K562 (cell line): Measurements from ENCODE around the gene BNIPL. TPM values are rescaled to one million over a fixed set of nuclear protein-coding genes. Genes with fewer than 3 reads are reported as not detected.

Source experiments
- ARID4B ChIP-seq: sonication (generic); formaldehyde crosslinking; IDR thresholded peaks from 2 replicates; pipeline ENCODE4 v1.8.0; 2022; ENCODE audit warnings: mild to moderate bottlenecking, missing genetic modification reagents
- CBFA2T2 ChIP-seq: fragments of 450-650 bp; conservative IDR thresholded peaks from 2 replicates; pipeline ENCODE4 v1.6.1; 2017; ENCODE audit warnings: mild to moderate bottlenecking
- CHD4 ChIP-seq: fragments of 200-600 bp; sonication (generic); IDR thresholded peaks from 3 replicates; pipeline ENCODE4 v1.6.1; 2012; ENCODE audit warnings: low read depth, mild to moderate bottlenecking, mixed read lengths, low read length, inconsistent platforms; ENCODE audit not compliant: insufficient read depth, insufficient replicate concordance, poor library complexity, severe bottlenecking
- CTCF ChIP-seq, 3 experiments: IDR thresholded peaks in 2 of 3; conservative IDR thresholded peaks in 1 of 3; 2 replicates each; pipeline ENCODE4 v1.5.1; 2011 to 2012; ENCODE audit warnings: low read length in 3 of 3, mild to moderate bottlenecking in 3 of 3, control low read depth in 2 of 3, improper control_type of control experiment in 1 of 3, inconsistent platforms in 1 of 3, low read depth in 1 of 3, mixed read lengths in 1 of 3, moderate library complexity in 1 of 3; ENCODE audit not compliant: insufficient read depth in 2 of 3
- DLX4 ChIP-seq: fragments of 250-450 bp; sonication (Bioruptor Pico); IDR thresholded peaks from 2 replicates; pipeline ENCODE4 v1.6.1; 2021; ENCODE audit warnings: mild to moderate bottlenecking
- KLF6 ChIP-seq: fragments of 250-450 bp; sonication (Bioruptor Pico); IDR thresholded peaks from 2 replicates; pipeline ENCODE4 v1.4.0; 2020; ENCODE audit warnings: mild to moderate bottlenecking, moderate library complexity, borderline replicate concordance
- NFRKB ChIP-seq: fragments of 450-650 bp; IDR thresholded peaks from 2 replicates; pipeline ENCODE4 v1.6.1; 2016; ENCODE audit warnings: low read depth
- PKNOX1 ChIP-seq: fragments of 450-650 bp; IDR thresholded peaks from 2 replicates; pipeline ENCODE4 v1.6.1; 2016
- SIN3B ChIP-seq: fragments of 450-650 bp; IDR thresholded peaks from 2 replicates; pipeline ENCODE4 v1.6.1; 2017; ENCODE audit warnings: low read depth, mild to moderate bottlenecking, moderate library complexity
- THAP7 ChIP-seq: fragments of 250-450 bp; sonication (Bioruptor Pico); IDR thresholded peaks from 2 replicates; pipeline ENCODE4 v1.5.0; 2021
- TSHZ1 ChIP-seq: fragments of 250-450 bp; sonication (Bioruptor Pico); IDR thresholded peaks from 2 replicates; pipeline ENCODE4 v1.4.0; 2020; ENCODE audit warnings: mild to moderate bottlenecking, moderate library complexity
- ZC3H8 ChIP-seq: fragments of 450-650 bp; IDR thresholded peaks from 2 replicates; pipeline ENCODE4 v1.6.1; 2017
- ZKSCAN3 ChIP-seq: fragments of 250-450 bp; sonication (Bioruptor Pico); IDR thresholded peaks from 2 replicates; pipeline ENCODE4 v1.4.0; 2020
- polyA plus RNA-seq, 8 experiments: library from polyadenylated mRNA; depleted of rRNA in 4 of 8; stranded (reverse) in 5 of 8; unstranded in 3 of 8; fragments of >200 nt; fragmentation: Nextera tagmentation in 2 of 8; fragmentation: Illumina TruSeq in 1 of 8; extraction: Ambion mirVana in 2 of 8; extraction: Trizol in 1 of 8; gene quantifications; 2 replicates each; pipeline versions ENCODE4 v1.2.1 to v1.2.3, GENCODE V29; 2011 to 2014; ENCODE audit warnings: inconsistent platforms in 1 of 8, missing spikeins in 1 of 8
- total RNA-seq, 7 experiments: library from RNA; depleted of rRNA in 6 of 7; stranded (reverse); fragments of >200 nt in 6 of 7; fragmentation: Illumina TruSeq in 2 of 7; extraction: Trizol in 2 of 7; gene quantifications; 2 replicates each; pipeline versions ENCODE4 v1.2.1 to v1.2.3, GENCODE V29; 2011 to 2021; ENCODE audit warnings: low replicate concordance in 1 of 7

Gene BNIPL
- total and polyA plus RNA-seq, 9 of the 15 experiments (the other 6 are each of a cell fraction or from before 2014, with no cell fraction given) = 0.08 to 1.4 (median 0.68) TPM

GRCh38 chr1:151059109-151060006, 23.0 kb downstream of the BNIPL start, which contains the start of gene CDC42SE1 (continued):
- TF ChIP-seq DLX4 (CRISPR knock-in tag) (no peak), CBFA2T2 (no peak; the same call in 1 of the 2 replicates), CTCF (IDR thresholded peaks at IDR 0.05 in 2 of 3, conservative IDR thresholded peaks at IDR 0.05 in 1 of 3; ENCODE audit: insufficient read depth in 2 of 3, low read depth in 1 of 3, low read length in 3 of 3) (peak; percentile 84 to 96 (median 84)), SIN3B (peak; percentile 27; the same call in 1 of the 2 replicates), ZC3H8 (no peak), CHD4 (no peak), NFRKB (no peak), ARID4B (CRISPR knock-in tag) (no peak; the same call in 1 of the 2 replicates), ZKSCAN3 (no peak), THAP7 (CRISPR knock-in tag) (no peak), TSHZ1 (CRISPR knock-in tag) (no peak), KLF6 (CRISPR knock-in tag) (peak; percentile 79; the same call in 1 of the 2 replicates), PKNOX1 (no peak)
